Measurements from ENCODE around the gene SLC7A10.

SLC7A10 gene

DNA sequence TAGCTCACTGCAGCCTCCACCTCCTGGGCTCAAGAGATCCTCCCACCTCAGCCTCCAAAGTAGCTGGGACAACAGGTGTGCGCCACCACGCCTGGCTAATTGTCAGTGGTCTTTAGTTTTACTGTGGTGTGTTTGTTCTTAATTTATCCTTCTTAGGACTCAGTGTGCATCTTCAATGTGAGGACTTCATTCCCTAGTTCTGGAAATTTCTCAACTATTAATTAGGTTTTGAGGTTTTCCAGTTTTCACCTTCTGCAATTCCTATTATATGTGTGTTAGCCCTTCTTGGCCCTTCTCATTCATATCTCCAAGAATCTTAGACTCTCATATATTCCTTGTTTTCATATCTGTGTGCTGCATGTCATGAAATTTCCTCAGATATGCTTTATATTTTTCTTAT is 32.2 kb upstream of the SLC7A10 start:
- Histone ChIP-seq H3K27ac (ENCODE audit: low read depth, low read length) (no peak overlapping the region), H3K36me3 (ENCODE audit: control insufficient read depth, low read length) (no peaks in the 10 kb centered on the region), H3K79me2 (ENCODE audit: control insufficient read depth, low read length) (no peaks in the 10 kb centered on the region), H3K4me2 (ENCODE audit: low read length) (no peak overlapping the region), H3K4me3 (ENCODE audit: low read length) (no peak overlapping the region), H3K9me2 (replicated peaks; ENCODE audit: control insufficient read depth, low read length) (no peaks in the 10 kb centered on the region), H3K27me3 (ENCODE audit: control insufficient read depth, low read length) (no peaks in the 10 kb centered on the region), H3K4me1 (ENCODE audit: control insufficient read depth, low read length) (no peaks in the 10 kb centered on the region), H3K9me3 (ENCODE audit: control insufficient read depth, insufficient read depth, low read length) (no peaks in the 10 kb centered on the region), H3F3A (ENCODE audit: control insufficient read depth, insufficient read depth) (no peaks in the 10 kb centered on the region), H4K20me1 (ENCODE audit: control insufficient read depth, insufficient read depth, low read depth, low read length) (no peaks in the 10 kb centered on the region)
- no peak for TF ChIP-seq EZH2phosphoT487 (IDR thresholded peaks at IDR 0.05; ENCODE audit: borderline replicate concordance, low read length)
- TF ChIP-seq, protein P1, sequence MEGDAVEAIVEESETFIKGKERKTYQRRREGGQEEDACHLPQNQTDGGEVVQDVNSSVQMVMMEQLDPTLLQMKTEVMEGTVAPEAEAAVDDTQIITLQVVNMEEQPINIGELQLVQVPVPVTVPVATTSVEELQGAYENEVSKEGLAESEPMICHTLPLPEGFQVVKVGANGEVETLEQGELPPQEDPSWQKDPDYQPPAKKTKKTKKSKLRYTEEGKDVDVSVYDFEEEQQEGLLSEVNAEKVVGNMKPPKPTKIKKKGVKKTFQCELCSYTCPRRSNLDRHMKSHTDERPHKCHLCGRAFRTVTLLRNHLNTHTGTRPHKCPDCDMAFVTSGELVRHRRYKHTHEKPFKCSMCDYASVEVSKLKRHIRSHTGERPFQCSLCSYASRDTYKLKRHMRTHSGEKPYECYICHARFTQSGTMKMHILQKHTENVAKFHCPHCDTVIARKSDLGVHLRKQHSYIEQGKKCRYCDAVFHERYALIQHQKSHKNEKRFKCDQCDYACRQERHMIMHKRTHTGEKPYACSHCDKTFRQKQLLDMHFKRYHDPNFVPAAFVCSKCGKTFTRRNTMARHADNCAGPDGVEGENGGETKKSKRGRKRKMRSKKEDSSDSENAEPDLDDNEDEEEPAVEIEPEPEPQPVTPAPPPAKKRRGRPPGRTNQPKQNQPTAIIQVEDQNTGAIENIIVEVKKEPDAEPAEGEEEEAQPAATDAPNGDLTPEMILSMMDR (IDR thresholded peaks at IDR 0.05; ENCODE audit: low read depth, low read length, poor library complexity, severe bottlenecking) = no peak

DNA sequence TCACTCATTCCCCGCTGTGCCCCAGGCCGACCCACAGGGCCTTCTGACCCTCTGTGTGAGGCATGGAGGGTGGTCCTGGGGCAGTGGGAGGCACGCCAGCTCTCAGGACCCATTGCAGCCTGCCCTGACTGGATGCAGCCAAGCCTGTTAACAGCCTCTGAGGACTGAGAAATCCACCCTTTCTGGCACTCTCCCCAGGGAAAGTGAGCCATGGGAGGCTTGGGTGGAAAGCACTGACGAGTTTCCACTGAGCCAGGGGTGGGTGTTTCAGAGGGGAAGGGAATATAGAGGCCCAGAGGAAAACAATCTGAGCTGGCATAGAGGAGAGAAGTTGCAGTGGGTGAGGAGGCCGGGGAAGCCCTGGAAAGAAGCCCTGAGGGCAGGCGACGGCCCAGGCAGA is 30.6 kb upstream of the SLC7A10 start:
- H3K27ac ChIP-seq (ENCODE audit: low read depth, low read length) = no peak overlapping the region

DNA sequence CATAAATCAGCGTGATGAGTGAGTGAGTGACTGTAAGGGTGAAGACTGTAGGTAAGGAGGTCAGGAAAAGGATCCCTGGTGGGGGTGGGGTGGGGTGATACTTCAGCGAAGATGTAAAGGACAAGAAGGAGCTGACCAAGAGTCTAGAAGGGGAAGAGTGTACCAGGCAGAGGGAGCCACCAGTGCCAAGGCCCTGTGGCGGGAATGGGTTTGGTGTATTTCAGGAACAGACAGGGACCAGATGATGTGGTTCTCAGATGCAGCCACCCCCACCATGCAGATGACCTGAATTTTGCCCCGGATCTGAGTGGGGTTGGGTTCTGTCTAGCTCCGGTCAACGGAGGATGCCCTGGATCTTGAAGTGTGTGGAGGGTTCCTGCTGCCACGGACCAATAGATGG is 30.1 kb upstream of the SLC7A10 start:
- Histone ChIP-seq H3K9me3 (ENCODE audit: control insufficient read depth, insufficient read depth, low read length) (no peaks in the 10 kb centered on the region), H4K20me1 (ENCODE audit: control insufficient read depth, insufficient read depth, low read depth, low read length) (no peaks in the 10 kb centered on the region), H3K4me2 (ENCODE audit: low read length) (no peak overlapping the region), H3K4me3 (ENCODE audit: low read length) (no peak overlapping the region), H3K79me2 (ENCODE audit: control insufficient read depth, low read length) (no peaks in the 10 kb centered on the region), H3K27me3 (ENCODE audit: control insufficient read depth, low read length) (no peaks in the 10 kb centered on the region), H3K9me2 (replicated peaks; ENCODE audit: control insufficient read depth, low read length) (no peaks in the 10 kb centered on the region), H3K4me1 (ENCODE audit: control insufficient read depth, low read length) (no peaks in the 10 kb centered on the region), H3K27ac (ENCODE audit: low read depth, low read length) (no peak overlapping the region), H3F3A (ENCODE audit: control insufficient read depth, insufficient read depth) (no peaks in the 10 kb centered on the region), H3K36me3 (ENCODE audit: control insufficient read depth, low read length) (no peaks in the 10 kb centered on the region)
- TF ChIP-seq EZH2phosphoT487 (IDR thresholded peaks at IDR 0.05; ENCODE audit: borderline replicate concordance, low read length) = no peak
- TF ChIP-seq, protein P1 (IDR thresholded peaks at IDR 0.05; ENCODE audit: low read depth, low read length, poor library complexity, severe bottlenecking) = no peak

More for the DNA sequence above, 30.6 kb upstream of the SLC7A10 start:
- TF ChIP-seq, protein P1 (IDR thresholded peaks at IDR 0.05; ENCODE audit: low read depth, low read length, poor library complexity, severe bottlenecking) = no peak
- TF ChIP-seq EZH2phosphoT487 (IDR thresholded peaks at IDR 0.05; ENCODE audit: borderline replicate concordance, low read length) = no peak
- no peak overlapping the region for H3K4me3 ChIP-seq (ENCODE audit: low read length)
- H3K4me1 ChIP-seq (ENCODE audit: control insufficient read depth, low read length) = no peaks in the 10 kb centered on the region
- H3F3A ChIP-seq (ENCODE audit: control insufficient read depth, insufficient read depth) = no peaks in the 10 kb centered on the region
- no peaks in the 10 kb centered on the region for H4K20me1 ChIP-seq (ENCODE audit: control insufficient read depth, insufficient read depth, low read depth, low read length)
- no peaks in the 10 kb centered on the region for H3K79me2 ChIP-seq (ENCODE audit: control insufficient read depth, low read length)
- H3K9me3 ChIP-seq (ENCODE audit: control insufficient read depth, insufficient read depth, low read length) = no peaks in the 10 kb centered on the region
- no peak overlapping the region for H3K4me2 ChIP-seq (ENCODE audit: low read length)
- H3K27me3 ChIP-seq (ENCODE audit: control insufficient read depth, low read length) = no peaks in the 10 kb centered on the region
- no peaks in the 10 kb centered on the region for H3K9me2 ChIP-seq (replicated peaks; ENCODE audit: control insufficient read depth, low read length)
- H3K36me3 ChIP-seq (ENCODE audit: control insufficient read depth, low read length) = no peaks in the 10 kb centered on the region
